K562 (cell line): Measurements from ENCODE around the gene PTPN1. TPM values are rescaled to one million over a fixed set of nuclear protein-coding genes. Genes with fewer than 3 reads are reported as not detected.

Experiments used
- ATAC-seq: fragments of 200-7000 bp; cut with Tn5 transposase; 3 replicates; pipeline ENCODE4 v1.9.1; 2020; ENCODE audit warnings: moderate library complexity
- BruUV-seq: library from RNA; stranded (reverse); fragments of 400-500 nt; replicated peaks from 2 replicates; lab custom pipeline; 2021; lab: Mats Ljungman, UMichigan
- CTCF ChIA-PET: fragments of 300-600 bp; formaldehyde crosslinking; extraction: SDS; loops from one replicate; lab custom pipeline; 2021; ENCODE audit warnings: low intra/inter-chr PET ratio; lab: Yijun Ruan, JAX
- POLR2A ChIA-PET: fragments of 300-600, 350-650 bp; sonication (Branson Sonifier 250); formaldehyde crosslinking; extraction: SDS; loops from one replicate; lab custom pipeline; 2021; ENCODE audit warnings: antibody characterized with exemption, inconsistent platforms; lab: Yijun Ruan, JAX
- DNase-seq, 4 experiments: peaks; one replicate each; pipeline versions ENCODE4 v3.0.0 to v3.0.0-alpha.2; 2011 to 2018; ENCODE audit warnings: low spot score in 3 of 4, mixed read lengths in 3 of 4; ENCODE audit errors: extremely low read depth in 1 of 4
- FAIRE-seq: peaks from 2 replicates; lab custom pipeline; 2011; peaks lifted over from hg19 to GRCh38; lab: Jason Lieb, UNC
- H2AFZ ChIP-seq: 2 replicates; pipeline ENCODE4 v1.6.0; 2011; ENCODE audit warnings: low read depth, low read length, control low read depth, inconsistent platforms
- H3K27ac ChIP-seq: fragments of 200-600 bp; 3 replicates; pipeline ENCODE4 v1.8.0; 2011; ENCODE audit warnings: low read depth, mild to moderate bottlenecking, control low read depth, inconsistent platforms, low read length, moderate library complexity, mixed read lengths; ENCODE audit errors: extremely low read depth
- H3K27me3 ChIP-seq, 2 experiments: fragments of 300-600 bp in 1 of 2; 2 replicates in 1 of 2; 3 replicates in 1 of 2; pipeline versions ENCODE4 v1.6.0 to v1.8.0; 2011; ENCODE audit warnings: inconsistent platforms in 2 of 2, low read length in 2 of 2, mild to moderate bottlenecking in 1 of 2, mixed read lengths in 1 of 2, moderate library complexity in 1 of 2; ENCODE audit not compliant: control insufficient read depth in 2 of 2, insufficient read depth in 2 of 2
- H3K36me3 ChIP-seq: fragments of 300-600 bp; 3 replicates; pipeline ENCODE4 v1.8.0; 2011; ENCODE audit warnings: mild to moderate bottlenecking, low read length, inconsistent platforms; ENCODE audit not compliant: control insufficient read depth, insufficient read depth
- H3K4me1 ChIP-seq, 2 experiments: fragments of 200-600 bp in 1 of 2; replicated peaks in 1 of 2; 2 replicates in 1 of 2; 3 replicates in 1 of 2; pipeline versions ENCODE4 v1.5.1 to v1.8.0; 2011; ENCODE audit warnings: inconsistent platforms in 2 of 2, low read length in 2 of 2, mild to moderate bottlenecking in 1 of 2, mixed read lengths in 1 of 2, moderate library complexity in 1 of 2; ENCODE audit not compliant: control insufficient read depth in 2 of 2, insufficient read depth in 2 of 2
- H3K4me2 ChIP-seq: 2 replicates; pipeline ENCODE4 v1.6.1; 2011; ENCODE audit warnings: low read length, control low read depth, inconsistent platforms, mixed read lengths; ENCODE audit not compliant: insufficient read depth
- H3K4me3 ChIP-seq: fragments of 200-600 bp; sonication (generic), shearing (Covaris generic); 2 replicates; pipeline ENCODE4 v1.5.1; 2016; ENCODE audit warnings: control low read depth, inconsistent platforms
- H3K79me2 ChIP-seq: fragments of 200-600 bp; 3 replicates; pipeline ENCODE4 v1.8.0; 2011; ENCODE audit warnings: low read length, inconsistent platforms; ENCODE audit not compliant: control insufficient read depth, insufficient read depth
- H3K9ac ChIP-seq, 2 experiments: 2 replicates each; pipeline versions ENCODE4 v1.6.0 to v1.6.1; 2011; ENCODE audit warnings: low read depth in 2 of 2, low read length in 2 of 2, control low read depth in 1 of 2, inconsistent platforms in 1 of 2, mild to moderate bottlenecking in 1 of 2, mixed read lengths in 1 of 2; ENCODE audit not compliant: insufficient read depth in 1 of 2
- H3K9me1 ChIP-seq: one replicate; pipeline ENCODE4 v1.6.0; 2011; ENCODE audit warnings: inconsistent platforms, mild to moderate bottlenecking, low read length, moderate library complexity; ENCODE audit not compliant: control insufficient read depth, insufficient read depth
- H3K9me3 ChIP-seq: replicated peaks from 2 replicates; pipeline ENCODE4 v1.5.1; 2011; ENCODE audit warnings: low read depth, low read length, inconsistent platforms; ENCODE audit not compliant: control insufficient read depth, insufficient read depth
- H4K20me1 ChIP-seq: replicated peaks from 2 replicates; pipeline ENCODE4 v1.6.1; 2011; ENCODE audit warnings: low read length, inconsistent platforms, mixed read lengths; ENCODE audit not compliant: control insufficient read depth, insufficient read depth
- BCOR ChIP-seq: fragments of 450-650 bp; IDR thresholded peaks from 2 replicates; pipeline ENCODE4 v1.6.1; 2016
- E2F4 ChIP-seq: sonication (generic); formaldehyde crosslinking; IDR thresholded peaks from 2 replicates; pipeline ENCODE4 v1.8.0; 2022; ENCODE audit warnings: mild to moderate bottlenecking, low read depth, missing genetic modification reagents
- ELF1 ChIP-seq: fragments of 200-800 bp; sonication (Bioruptor generic); IDR thresholded peaks from 2 replicates; pipeline ENCODE4 v1.6.1; 2016; ENCODE audit warnings: missing genetic modification characterization, missing compliant biosample characterization
- ETV1 ChIP-seq: fragments of 450-650 bp; conservative IDR thresholded peaks from 2 replicates; pipeline ENCODE4 v1.6.1; 2016; ENCODE audit warnings: missing genetic modification characterization, control low read depth, low read depth, missing compliant biosample characterization
- HDAC2 ChIP-seq: fragments of 450-650 bp; IDR thresholded peaks from 2 replicates; pipeline ENCODE4 v1.6.1; 2016; ENCODE audit warnings: mild to moderate bottlenecking
- NCOA1 ChIP-seq: fragments of 450-650 bp; IDR thresholded peaks from 2 replicates; pipeline ENCODE4 v1.6.1; 2016; ENCODE audit warnings: low read depth
- RBFOX2 ChIP-seq: fragments of 200-400 bp; formaldehyde crosslinking; IDR thresholded peaks from 2 replicates; pipeline ENCODE4 v1.6.1; 2017; ENCODE audit warnings: low read depth, mild to moderate bottlenecking, low read length, moderate library complexity
- RBM25 ChIP-seq: fragments of 200-400 bp; formaldehyde crosslinking; IDR thresholded peaks from 2 replicates; pipeline ENCODE4 v1.6.1; 2018; ENCODE audit warnings: low read length, low read depth, moderate library complexity; ENCODE audit not compliant: severe bottlenecking
- SMARCA5 ChIP-seq: fragments of 450-650 bp; IDR thresholded peaks from 2 replicates; pipeline ENCODE4 v1.6.1; 2016
- SOX6 ChIP-seq: fragments of 450-650 bp; IDR thresholded peaks from 2 replicates; pipeline ENCODE4 v1.6.1; 2014; ENCODE audit warnings: mild to moderate bottlenecking
- SPI1 ChIP-seq: IDR thresholded peaks from 2 replicates; pipeline ENCODE4 v1.6.1; 2011; ENCODE audit warnings: low read depth, low read length, control low read depth, borderline replicate concordance
- ZNF584 ChIP-seq: fragments of 200-800 bp; sonication (Bioruptor generic); IDR thresholded peaks from 2 replicates; pipeline ENCODE4 v1.6.1; 2016; ENCODE audit warnings: low read depth, mild to moderate bottlenecking, missing genetic modification characterization, missing compliant biosample characterization
- ZNF644 ChIP-seq: fragments of 200-800 bp; sonication (Bioruptor generic); IDR thresholded peaks from 2 replicates; pipeline ENCODE4 v1.6.1; 2016; ENCODE audit warnings: low read depth, missing genetic modification characterization, missing compliant biosample characterization
- ZNF76 ChIP-seq: fragments of 250-450 bp; sonication (Bioruptor Pico); IDR thresholded peaks from 2 replicates; pipeline ENCODE4 v1.4.0; 2020; ENCODE audit warnings: mild to moderate bottlenecking, moderate library complexity, borderline replicate concordance
- WGBS: fragments of 100-300 bp; shearing (Covaris generic); methylation state at CpG from one replicate; pipeline ENCODE4 v1.1.6; 2016; ENCODE audit warnings: low coverage, mixed read lengths; ENCODE audit not compliant: insufficient coverage; ENCODE audit errors: missing lambda C conversion rate; 5-methylcytosine and 5-hydroxymethylcytosine counted together
- in situ Hi-C: fragments of 300-500 bp; cut with MboI; formaldehyde crosslinking; loops from 4 replicates; pipeline ENCODE4 v1.15.0; 2018; ENCODE audit warnings: inconsistent platforms, mixed read lengths
- intact Hi-C: fragments of 100-400 bp; cut with micrococcal nuclease; formaldehyde crosslinking; loops from 2 replicates; pipeline ENCODE4 v1.14.2; 2022
- polyA plus RNA-seq, 8 experiments: library from polyadenylated mRNA; depleted of rRNA in 4 of 8; stranded (reverse) in 5 of 8; unstranded in 3 of 8; fragments of >200 nt; fragmentation: Nextera tagmentation in 2 of 8; fragmentation: Illumina TruSeq in 1 of 8; extraction: Ambion mirVana in 2 of 8; extraction: Trizol in 1 of 8; gene quantifications; 2 replicates each; pipeline versions ENCODE4 v1.2.1 to v1.2.3, GENCODE V29; 2011 to 2014; ENCODE audit warnings: inconsistent platforms in 1 of 8, missing spikeins in 1 of 8
- total RNA-seq, 7 experiments: library from RNA; depleted of rRNA in 6 of 7; stranded (reverse); fragments of >200 nt in 6 of 7; fragmentation: Illumina TruSeq in 2 of 7; extraction: Trizol in 2 of 7; gene quantifications; 2 replicates each; pipeline versions ENCODE4 v1.2.1 to v1.2.3, GENCODE V29; 2011 to 2021; ENCODE audit warnings: low replicate concordance in 1 of 7
- TF ChIP-seq, protein P1 (sequence below), 2 experiments: fragments of 450-650 bp; IDR thresholded peaks; 2 replicates each; pipeline ENCODE4 v1.6.1; 2018; ENCODE audit warnings: mild to moderate bottlenecking in 2 of 2, low read depth in 1 of 2; ENCODE audit not compliant: partially characterized antibody in 2 of 2

The PTPN1 gene
- total and polyA plus RNA-seq, 9 of the 15 experiments (the other 6 are each of a cell fraction or from before 2014, with no cell fraction given), result 11.0 to 85.3 (median 54.0) TPM

DNA sequence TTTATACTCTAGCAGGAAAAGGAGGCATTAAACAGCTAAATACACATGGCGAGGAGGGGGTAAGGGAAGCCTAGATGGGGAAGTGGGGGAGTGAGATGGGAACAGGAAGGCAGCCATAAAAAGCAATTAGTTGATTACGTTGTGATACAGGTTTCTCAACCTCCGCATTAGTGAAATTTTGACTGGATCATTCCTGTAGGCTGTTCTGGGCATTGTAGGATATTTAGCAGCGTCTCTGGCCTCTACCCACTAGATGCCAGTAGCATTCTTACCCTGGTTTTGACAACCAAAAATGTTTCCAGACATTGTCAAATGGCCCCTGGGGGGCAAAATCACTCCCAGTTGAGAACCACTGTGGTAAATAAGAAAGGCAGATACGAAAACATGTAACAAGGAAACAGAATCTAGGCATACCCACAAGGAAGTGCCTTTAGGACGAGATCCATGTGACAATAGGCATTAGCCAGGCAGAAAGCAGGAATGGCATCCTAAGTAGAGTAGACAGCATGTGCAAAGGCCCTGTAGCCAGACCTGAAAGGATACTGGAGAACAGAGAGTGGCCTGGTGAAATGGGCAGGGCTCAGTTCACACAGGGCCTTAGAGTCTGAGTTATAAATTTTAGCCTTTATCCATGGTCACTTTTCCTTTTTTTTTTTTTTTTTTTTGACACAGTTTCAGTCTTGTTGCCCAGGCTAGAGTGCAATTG, 25.8 kb upstream of the PTPN1 start:
- Histone ChIP-seq H3K9ac (peak overlapping the region in 1 of 2 experiments; percentile 75; a peak in 2 of 4 replicates), H3K27ac (peak overlapping the region; percentile 87), H2AFZ (peak overlapping the region; percentile 79), H3K27me3 (no peaks in the 10 kb centered on the region), H3K9me1 (no peaks in the 10 kb centered on the region), H3K4me3 (no peak overlapping the region), H4K20me1 (no peaks in the 10 kb centered on the region), H3K4me2 (peak overlapping the region; percentile 89), H3K4me1 (peaks cover 8 to 35% of the 10 kb centered on the region in 2 experiments; a peak in 4 of 5 replicates), H3K36me3 (no peaks in the 10 kb centered on the region), H3K79me2 (no peaks in the 10 kb centered on the region; the same call in 2 of the 3 replicates), H3K9me3 (no peaks in the 10 kb centered on the region)
- ChIA-PET CTCF (no interaction called here), POLR2A (interaction anchor here (0.8 to 2.6 kb wide), 8 partner anchors 8 to 293 kb away, joined by 3 to 12 read pairs (median 6); partner anchors contain the start of genes CEBPB and PTPN1)
- in situ Hi-C loops, result loop anchor here (10.0 kb wide), 1 partner anchor 250 kb away; the partner anchor contains the start of gene PARD6B
- no TSS peak for BruUV-seq
- intact Hi-C loops, result no loop called here
- FAIRE-seq (no peak), DNase-seq (no peak), ATAC-seq (no peak)
- WGBS, result 55% methylated on average over 6 of the region's 6 CpGs
- TF ChIP-seq SPI1 (peak; percentile 75), SMARCA5 (0 out of 2 replicates have a peak, but pooled peaks have one; percentile 47), ELF1 (tag) (peak; percentile 22; the same call in 1 of the 2 replicates), RBFOX2 (no peak), ZNF644 (tag) (no peak), HDAC2 (0 out of 2 replicates have a peak, but pooled peaks have one; percentile 42), RBM25 (peak; percentile 91), ETV1 (tag) (0 out of 2 replicates have a peak, but pooled peaks have one; percentile 20), NCOA1 (no peak), E2F4 (CRISPR knock-in tag) (no peak), ZNF584 (CRISPR knock-in tag) (no peak), SOX6 (no peak), BCOR (peak; percentile 79), ZNF76 (CRISPR knock-in tag) (no peak)
- TF ChIP-seq, protein P1, sequence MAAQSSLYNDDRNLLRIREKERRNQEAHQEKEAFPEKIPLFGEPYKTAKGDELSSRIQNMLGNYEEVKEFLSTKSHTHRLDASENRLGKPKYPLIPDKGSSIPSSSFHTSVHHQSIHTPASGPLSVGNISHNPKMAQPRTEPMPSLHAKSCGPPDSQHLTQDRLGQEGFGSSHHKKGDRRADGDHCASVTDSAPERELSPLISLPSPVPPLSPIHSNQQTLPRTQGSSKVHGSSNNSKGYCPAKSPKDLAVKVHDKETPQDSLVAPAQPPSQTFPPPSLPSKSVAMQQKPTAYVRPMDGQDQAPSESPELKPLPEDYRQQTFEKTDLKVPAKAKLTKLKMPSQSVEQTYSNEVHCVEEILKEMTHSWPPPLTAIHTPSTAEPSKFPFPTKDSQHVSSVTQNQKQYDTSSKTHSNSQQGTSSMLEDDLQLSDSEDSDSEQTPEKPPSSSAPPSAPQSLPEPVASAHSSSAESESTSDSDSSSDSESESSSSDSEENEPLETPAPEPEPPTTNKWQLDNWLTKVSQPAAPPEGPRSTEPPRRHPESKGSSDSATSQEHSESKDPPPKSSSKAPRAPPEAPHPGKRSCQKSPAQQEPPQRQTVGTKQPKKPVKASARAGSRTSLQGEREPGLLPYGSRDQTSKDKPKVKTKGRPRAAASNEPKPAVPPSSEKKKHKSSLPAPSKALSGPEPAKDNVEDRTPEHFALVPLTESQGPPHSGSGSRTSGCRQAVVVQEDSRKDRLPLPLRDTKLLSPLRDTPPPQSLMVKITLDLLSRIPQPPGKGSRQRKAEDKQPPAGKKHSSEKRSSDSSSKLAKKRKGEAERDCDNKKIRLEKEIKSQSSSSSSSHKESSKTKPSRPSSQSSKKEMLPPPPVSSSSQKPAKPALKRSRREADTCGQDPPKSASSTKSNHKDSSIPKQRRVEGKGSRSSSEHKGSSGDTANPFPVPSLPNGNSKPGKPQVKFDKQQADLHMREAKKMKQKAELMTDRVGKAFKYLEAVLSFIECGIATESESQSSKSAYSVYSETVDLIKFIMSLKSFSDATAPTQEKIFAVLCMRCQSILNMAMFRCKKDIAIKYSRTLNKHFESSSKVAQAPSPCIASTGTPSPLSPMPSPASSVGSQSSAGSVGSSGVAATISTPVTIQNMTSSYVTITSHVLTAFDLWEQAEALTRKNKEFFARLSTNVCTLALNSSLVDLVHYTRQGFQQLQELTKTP (IDR thresholded peaks at IDR 0.05; ENCODE audit: low read depth in 1 of 2, partially characterized antibody in 2 of 2), result no peak
